ENCODE data around the gene KCNN4. TPM values are rescaled to one million over a fixed set of nuclear protein-coding genes. Genes with fewer than 3 reads are reported as not detected.

Gene KCNN4
- total RNA-seq, 1 experiment from 2014 or later: not detected

DNA sequence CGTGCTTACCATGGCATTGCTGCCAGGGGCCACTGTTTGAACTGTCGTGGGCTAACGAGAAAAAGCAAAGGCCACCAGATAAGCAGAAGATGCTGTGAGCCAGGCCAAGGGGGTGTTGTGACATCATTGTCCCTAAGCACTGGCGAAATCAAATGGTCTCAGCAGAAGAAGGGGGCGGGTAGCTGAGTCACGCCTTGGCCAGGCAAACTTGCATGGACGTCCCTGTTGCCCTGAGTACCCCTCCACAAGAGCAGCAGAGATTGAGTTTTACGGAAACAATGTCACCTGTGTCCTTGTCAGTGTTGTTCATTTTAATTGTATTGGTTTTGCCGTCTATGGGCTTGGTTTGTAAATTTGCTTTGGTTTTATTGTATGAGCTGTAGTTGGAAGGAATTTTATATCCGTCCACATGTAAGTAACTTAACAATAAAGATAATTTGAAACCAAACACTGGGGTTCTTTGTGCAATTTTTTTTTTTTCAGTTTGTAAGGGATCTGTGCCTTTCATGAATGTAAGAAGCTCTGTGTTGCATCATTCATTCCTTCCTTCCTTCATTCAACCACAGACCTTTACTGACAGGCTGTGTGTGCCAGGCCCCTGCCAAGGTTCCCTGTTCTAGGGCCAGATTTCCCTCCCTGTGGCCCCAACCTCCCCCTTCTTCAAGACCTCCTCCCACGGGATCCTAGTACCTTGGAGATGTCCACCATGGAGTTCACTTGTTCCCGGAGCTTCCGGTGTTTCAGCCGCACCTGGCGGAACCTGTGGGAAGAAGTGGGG lies 12.3 kb downstream of the KCNN4 start:
- no peak overlapping the region for H3K27ac ChIP-seq (ENCODE audit: low read depth, low read length, poor library complexity, severe bottlenecking)
- ChIA-PET CTCF (no interaction called here), POLR2A (ENCODE audit: low non-redundant PET) (no interaction called here)
- H3K36me3 ChIP-seq (ENCODE audit: insufficient read depth, low read length, poor library complexity, severe bottlenecking): no peaks in the 10 kb centered on the region
- H3K27me3 ChIP-seq (replicated peaks; ENCODE audit: insufficient read depth, low read depth, low read length, poor library complexity): peaks cover 3% of the 10 kb centered on the region
- BruUV-seq (replicated peaks): no TSS peak
- no peak for DNase-seq (ENCODE audit: low spot score)
- no peaks in the 10 kb centered on the region for H3K9me3 ChIP-seq (ENCODE audit: low read depth, low read length, poor library complexity, severe bottlenecking)
- TF ChIP-seq, protein P1, sequence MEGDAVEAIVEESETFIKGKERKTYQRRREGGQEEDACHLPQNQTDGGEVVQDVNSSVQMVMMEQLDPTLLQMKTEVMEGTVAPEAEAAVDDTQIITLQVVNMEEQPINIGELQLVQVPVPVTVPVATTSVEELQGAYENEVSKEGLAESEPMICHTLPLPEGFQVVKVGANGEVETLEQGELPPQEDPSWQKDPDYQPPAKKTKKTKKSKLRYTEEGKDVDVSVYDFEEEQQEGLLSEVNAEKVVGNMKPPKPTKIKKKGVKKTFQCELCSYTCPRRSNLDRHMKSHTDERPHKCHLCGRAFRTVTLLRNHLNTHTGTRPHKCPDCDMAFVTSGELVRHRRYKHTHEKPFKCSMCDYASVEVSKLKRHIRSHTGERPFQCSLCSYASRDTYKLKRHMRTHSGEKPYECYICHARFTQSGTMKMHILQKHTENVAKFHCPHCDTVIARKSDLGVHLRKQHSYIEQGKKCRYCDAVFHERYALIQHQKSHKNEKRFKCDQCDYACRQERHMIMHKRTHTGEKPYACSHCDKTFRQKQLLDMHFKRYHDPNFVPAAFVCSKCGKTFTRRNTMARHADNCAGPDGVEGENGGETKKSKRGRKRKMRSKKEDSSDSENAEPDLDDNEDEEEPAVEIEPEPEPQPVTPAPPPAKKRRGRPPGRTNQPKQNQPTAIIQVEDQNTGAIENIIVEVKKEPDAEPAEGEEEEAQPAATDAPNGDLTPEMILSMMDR (conservative IDR thresholded peaks at IDR 0.05; ENCODE audit: low read depth, low read length): no peak
- no peak for TF ChIP-seq EZH2 (IDR thresholded peaks at IDR 0.05; ENCODE audit: borderline replicate concordance, low read depth, low read length, poor library complexity, severe bottlenecking)
- intact Hi-C loops (cut with micrococcal nuclease; ENCODE audit: unreplicated experiment): no loop called here
- peaks cover 4% of the 10 kb centered on the region for H3K4me1 ChIP-seq (ENCODE audit: insufficient read depth, low read length, poor library complexity, severe bottlenecking)
- H3K4me3 ChIP-seq (ENCODE audit: low read depth, low read length, poor library complexity, severe bottlenecking): no peak overlapping the region

DNA sequence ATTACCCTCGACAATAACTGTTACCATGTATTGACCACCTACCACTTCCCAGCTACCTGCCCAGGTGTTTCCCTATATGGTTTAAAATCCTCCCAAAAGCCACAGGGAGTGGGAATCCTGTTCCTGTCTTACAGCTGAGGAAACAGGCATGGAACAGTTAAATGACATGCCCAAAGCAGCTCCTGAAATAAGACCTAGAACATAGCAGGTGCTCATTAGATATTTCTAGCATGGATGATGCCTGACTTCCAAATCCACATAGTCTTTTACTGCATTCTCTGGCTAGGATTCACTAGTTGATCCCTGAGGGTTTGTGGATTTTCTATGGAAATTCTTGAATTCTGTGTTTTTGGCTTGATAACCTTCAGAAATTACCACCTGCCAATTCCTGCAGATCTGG lies 13.0 kb downstream of the KCNN4 start:
- BruUV-seq (replicated peaks): no TSS peak
- H3K27ac ChIP-seq (ENCODE audit: low read depth, low read length, poor library complexity, severe bottlenecking): no peak overlapping the region
- ChIA-PET CTCF (no interaction called here), POLR2A (ENCODE audit: low non-redundant PET) (no interaction called here)
- no peaks in the 10 kb centered on the region for H3K9me3 ChIP-seq (ENCODE audit: low read depth, low read length, poor library complexity, severe bottlenecking)
- no peaks in the 10 kb centered on the region for H3K27me3 ChIP-seq (replicated peaks; ENCODE audit: insufficient read depth, low read depth, low read length, poor library complexity)
- H3K4me1 ChIP-seq (ENCODE audit: insufficient read depth, low read length, poor library complexity, severe bottlenecking): peaks cover 4% of the 10 kb centered on the region
- TF ChIP-seq, protein P1 (conservative IDR thresholded peaks at IDR 0.05; ENCODE audit: low read depth, low read length): no peak
- TF ChIP-seq EZH2 (IDR thresholded peaks at IDR 0.05; ENCODE audit: borderline replicate concordance, low read depth, low read length, poor library complexity, severe bottlenecking): no peak
- no peak for DNase-seq (ENCODE audit: low spot score)
- no peak overlapping the region for H3K4me3 ChIP-seq (ENCODE audit: low read depth, low read length, poor library complexity, severe bottlenecking)
- H3K36me3 ChIP-seq (ENCODE audit: insufficient read depth, low read length, poor library complexity, severe bottlenecking): no peaks in the 10 kb centered on the region
- intact Hi-C loops (cut with micrococcal nuclease; ENCODE audit: unreplicated experiment): no loop called here

DNA sequence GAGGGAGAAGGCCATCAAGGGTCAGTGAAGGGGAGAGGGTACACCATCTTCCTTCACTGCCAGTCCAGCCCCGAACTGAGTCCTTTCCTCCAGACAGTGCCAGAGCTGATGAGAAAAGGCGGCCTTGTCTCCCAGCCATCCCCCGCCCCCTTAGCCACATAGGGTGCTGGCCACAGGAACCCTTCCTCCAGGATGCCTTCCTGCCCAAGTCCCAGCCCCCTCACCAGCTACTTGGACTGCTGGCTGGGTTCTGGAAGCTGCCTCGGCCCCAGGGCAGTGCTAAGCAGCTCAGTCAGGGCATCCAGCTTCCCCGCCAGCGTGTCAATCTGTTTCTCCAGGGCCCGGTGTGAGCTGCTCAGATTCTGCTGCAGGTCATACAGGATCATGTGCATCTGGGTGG lies 13.5 kb downstream of the KCNN4 start:
- Histone ChIP-seq H3K36me3 (ENCODE audit: insufficient read depth, low read length, poor library complexity, severe bottlenecking) (no peaks in the 10 kb centered on the region), H3K27ac (ENCODE audit: low read depth, low read length, poor library complexity, severe bottlenecking) (no peak overlapping the region), H3K9me3 (ENCODE audit: low read depth, low read length, poor library complexity, severe bottlenecking) (no peaks in the 10 kb centered on the region), H3K4me1 (ENCODE audit: insufficient read depth, low read length, poor library complexity, severe bottlenecking) (peaks cover 4% of the 10 kb centered on the region), H3K27me3 (replicated peaks; ENCODE audit: insufficient read depth, low read depth, low read length, poor library complexity) (no peaks in the 10 kb centered on the region), H3K4me3 (ENCODE audit: low read depth, low read length, poor library complexity, severe bottlenecking) (no peak overlapping the region)
- TF ChIP-seq EZH2 (IDR thresholded peaks at IDR 0.05; ENCODE audit: borderline replicate concordance, low read depth, low read length, poor library complexity, severe bottlenecking): no peak
- TF ChIP-seq, protein P1 (conservative IDR thresholded peaks at IDR 0.05; ENCODE audit: low read depth, low read length): no peak
- POLR2A ChIA-PET (ENCODE audit: low non-redundant PET): interaction anchor here (0.6 kb wide), 1 partner anchor 27 kb away, joined by 3 read pairs; no protein-coding TSS in a partner anchor
- CTCF ChIA-PET: no interaction called here
- intact Hi-C loops (cut with micrococcal nuclease; ENCODE audit: unreplicated experiment): no loop called here
- DNase-seq (ENCODE audit: low spot score): no peak
- BruUV-seq (replicated peaks): no TSS peak

Measured in A673 (cell line).